Motor neuron (in vitro differentiated cells): ENCODE data around the gene CDH22. TPM values are rescaled to one million over a fixed set of nuclear protein-coding genes. Genes with fewer than 3 reads are reported as not detected.

ENCODE experiments used
- ATAC-seq, 8 experiments: fragments of 200-7000 bp; cut with Tn5 transposase; replicated peaks in 6 of 8; 2 replicates each; pipeline ENCODE4 v1.8.0; 2021; ENCODE audit warnings: mild to moderate bottlenecking in 8 of 8, moderate library complexity in 8 of 8
- H3K27ac ChIP-seq, 2 donors: fragments of 250-450 bp; sonication (Bioruptor Pico); 2 replicates each; pipeline ENCODE4 v1.9.0; 2021; ENCODE audit warnings: antibody characterized with exemption in 2 of 2, mild to moderate bottlenecking in 2 of 2, moderate library complexity in 1 of 2
- H3K4me1 ChIP-seq, 2 donors: fragments of 250-450 bp; sonication (Bioruptor Pico); replicated peaks in 1 of 2; 2 replicates each; pipeline ENCODE4 v1.6.1; 2021; ENCODE audit warnings: antibody characterized with exemption in 2 of 2, mild to moderate bottlenecking in 2 of 2, moderate library complexity in 1 of 2
- H3K4me3 ChIP-seq, 5 donors: fragments of 250-450 bp; sonication (Bioruptor Pico); 2 replicates each; pipeline ENCODE4 v1.9.0; 2021; ENCODE audit warnings: antibody characterized with exemption in 5 of 5, mild to moderate bottlenecking in 5 of 5, moderate library complexity in 4 of 5
- WGBS, 10 experiments: fragments of 450-650 bp; shearing (Covaris generic); methylation state at CpG; one replicate each; pipeline ENCODE4 v1.0.0; 2022; 5-methylcytosine and 5-hydroxymethylcytosine counted together
- in situ Hi-C, 9 experiments: fragments of 400-800 bp; cut with MboI; loops; one replicate each; pipeline ENCODE4 v1.15.0; 2021; ENCODE audit warnings: low sequenced_read_pairs in 9 of 9, low pct_unique_long_range_greater_than_20kb in 2 of 9; ENCODE audit not compliant: unreplicated experiment in 9 of 9
- total RNA-seq, 8 experiments: library from RNA; unstranded; fragments of 300-600 nt; gene quantifications; 2 replicates each; pipeline versions ENCODE4 v1.2.3 to v1.2.4, GENCODE V29; 2022

The CDH22 gene, protein sequence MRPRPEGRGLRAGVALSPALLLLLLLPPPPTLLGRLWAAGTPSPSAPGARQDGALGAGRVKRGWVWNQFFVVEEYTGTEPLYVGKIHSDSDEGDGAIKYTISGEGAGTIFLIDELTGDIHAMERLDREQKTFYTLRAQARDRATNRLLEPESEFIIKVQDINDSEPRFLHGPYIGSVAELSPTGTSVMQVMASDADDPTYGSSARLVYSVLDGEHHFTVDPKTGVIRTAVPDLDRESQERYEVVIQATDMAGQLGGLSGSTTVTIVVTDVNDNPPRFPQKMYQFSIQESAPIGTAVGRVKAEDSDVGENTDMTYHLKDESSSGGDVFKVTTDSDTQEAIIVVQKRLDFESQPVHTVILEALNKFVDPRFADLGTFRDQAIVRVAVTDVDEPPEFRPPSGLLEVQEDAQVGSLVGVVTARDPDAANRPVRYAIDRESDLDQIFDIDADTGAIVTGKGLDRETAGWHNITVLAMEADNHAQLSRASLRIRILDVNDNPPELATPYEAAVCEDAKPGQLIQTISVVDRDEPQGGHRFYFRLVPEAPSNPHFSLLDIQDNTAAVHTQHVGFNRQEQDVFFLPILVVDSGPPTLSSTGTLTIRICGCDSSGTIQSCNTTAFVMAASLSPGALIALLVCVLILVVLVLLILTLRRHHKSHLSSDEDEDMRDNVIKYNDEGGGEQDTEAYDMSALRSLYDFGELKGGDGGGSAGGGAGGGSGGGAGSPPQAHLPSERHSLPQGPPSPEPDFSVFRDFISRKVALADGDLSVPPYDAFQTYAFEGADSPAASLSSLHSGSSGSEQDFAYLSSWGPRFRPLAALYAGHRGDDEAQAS
- total RNA-seq, result 1 to 10 TPM in 5 of 8 experiments, under 1 TPM in 3; 0.36 to 4.4 (median 2.3) TPM

DNA sequence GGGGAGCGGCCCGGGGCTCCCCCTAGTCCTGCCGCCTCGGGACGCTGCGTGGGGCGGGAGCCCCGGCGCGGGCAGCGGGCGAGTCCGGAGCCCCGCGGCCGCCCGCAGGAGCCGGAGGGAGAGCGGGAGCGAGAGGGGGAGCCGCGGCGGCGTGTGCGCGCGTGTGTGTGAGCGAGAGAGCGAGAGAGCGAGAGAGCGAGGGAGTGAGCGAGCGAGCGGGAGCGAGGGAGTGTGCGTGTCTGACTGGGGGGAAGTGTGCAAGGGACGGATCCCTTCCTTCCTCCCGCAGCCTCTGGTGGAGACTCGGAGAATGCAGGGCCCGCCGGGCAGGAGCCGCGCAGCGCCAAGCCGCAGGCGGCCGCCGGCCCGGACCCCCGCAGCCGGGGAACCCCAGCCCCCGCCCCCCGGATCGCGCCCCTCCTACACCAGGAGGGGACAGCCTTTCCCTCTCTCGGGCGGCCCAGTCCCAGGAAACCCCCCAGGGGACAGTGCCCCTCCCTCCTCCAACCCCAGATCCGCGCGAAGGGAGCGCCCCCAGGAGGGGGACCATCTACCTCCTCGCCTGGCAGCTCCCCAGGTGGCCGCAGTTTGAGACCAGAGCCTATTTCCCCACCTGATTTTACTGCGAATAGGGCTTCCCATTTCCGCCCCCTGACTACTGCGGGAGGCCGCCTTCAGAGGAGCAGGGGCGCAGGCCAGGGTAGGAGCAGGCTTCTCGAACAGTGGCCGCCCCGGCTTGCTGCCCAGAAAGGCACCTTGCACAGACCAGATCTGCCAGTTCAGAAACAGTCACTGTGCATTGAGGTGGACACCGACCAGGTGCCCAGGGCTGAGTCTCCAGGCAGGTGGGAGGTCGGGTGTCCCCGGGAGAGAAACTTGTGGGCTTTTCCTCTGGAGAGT is at the start of gene CDH22:
Gene CDH22 (minus strand): TSS at position 241 of the 900 bp plus-strand sequence. CDS start 57,204 bp downstream, outside the sequence.
- H3K4me3 ChIP-seq, result peak within 1 kb of the TSS; percentile 49 to 68 (median 54)
- WGBS, 10 experiments, result 0 to 4% (median 1%) methylated on average over 1 to 27 of the region's 74 CpGs; no CpG with 5 or more reads in 6 of the 10 experiments
- in situ Hi-C loops, result loop anchor here in 4 of 9 experiments (25.0 kb wide), 1 partner anchor 171 kb away; no protein-coding TSS in a partner anchor
- H3K4me1 ChIP-seq, result peaks cover 11 to 13% of the 10 kb centered on the region in 2 donors
- H3K27ac ChIP-seq, result peak within 1 kb of the TSS; percentile 9 to 16
- peak; percentile 79 to 89 (median 85) for ATAC-seq

DNA sequence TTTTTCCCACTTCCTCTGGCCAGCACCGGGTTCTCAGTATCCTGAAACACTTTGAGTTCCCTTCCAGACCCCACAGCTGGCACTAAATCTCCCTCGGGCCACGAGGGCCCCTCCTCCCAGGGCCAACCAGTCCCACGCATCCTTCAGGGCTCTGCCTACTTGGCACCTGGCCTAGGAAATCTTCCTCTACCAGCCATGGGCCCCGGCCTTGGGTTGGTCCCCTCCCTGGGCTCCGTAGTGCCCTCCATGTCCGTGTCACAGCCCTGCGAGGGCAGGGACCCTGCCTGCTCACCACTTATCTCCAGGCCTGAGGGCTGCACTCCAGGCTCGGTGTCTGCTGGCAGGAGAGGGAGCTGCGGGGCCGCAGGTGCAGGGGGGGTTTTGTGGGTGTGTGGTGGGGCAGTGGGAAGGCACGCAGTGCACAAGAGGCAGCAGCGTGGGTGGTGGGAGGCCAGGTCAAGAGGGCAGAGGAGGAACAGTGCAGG is 48.8 kb upstream of the CDH22 start:
- WGBS, 10 experiments, result 9 to 20% (median 20%) methylated on average over 1 to 6 of the region's 13 CpGs; no CpG with 5 or more reads in 7 of the 10 experiments
- Histone ChIP-seq H3K4me3 (no peak overlapping the region), H3K27ac (no peak overlapping the region), H3K4me1 (no peaks in the 10 kb centered on the region)
- in situ Hi-C loops, result no loop called here
- peak in 7 of 8 experiments; percentile 8 to 41 (median 25) for ATAC-seq

DNA sequence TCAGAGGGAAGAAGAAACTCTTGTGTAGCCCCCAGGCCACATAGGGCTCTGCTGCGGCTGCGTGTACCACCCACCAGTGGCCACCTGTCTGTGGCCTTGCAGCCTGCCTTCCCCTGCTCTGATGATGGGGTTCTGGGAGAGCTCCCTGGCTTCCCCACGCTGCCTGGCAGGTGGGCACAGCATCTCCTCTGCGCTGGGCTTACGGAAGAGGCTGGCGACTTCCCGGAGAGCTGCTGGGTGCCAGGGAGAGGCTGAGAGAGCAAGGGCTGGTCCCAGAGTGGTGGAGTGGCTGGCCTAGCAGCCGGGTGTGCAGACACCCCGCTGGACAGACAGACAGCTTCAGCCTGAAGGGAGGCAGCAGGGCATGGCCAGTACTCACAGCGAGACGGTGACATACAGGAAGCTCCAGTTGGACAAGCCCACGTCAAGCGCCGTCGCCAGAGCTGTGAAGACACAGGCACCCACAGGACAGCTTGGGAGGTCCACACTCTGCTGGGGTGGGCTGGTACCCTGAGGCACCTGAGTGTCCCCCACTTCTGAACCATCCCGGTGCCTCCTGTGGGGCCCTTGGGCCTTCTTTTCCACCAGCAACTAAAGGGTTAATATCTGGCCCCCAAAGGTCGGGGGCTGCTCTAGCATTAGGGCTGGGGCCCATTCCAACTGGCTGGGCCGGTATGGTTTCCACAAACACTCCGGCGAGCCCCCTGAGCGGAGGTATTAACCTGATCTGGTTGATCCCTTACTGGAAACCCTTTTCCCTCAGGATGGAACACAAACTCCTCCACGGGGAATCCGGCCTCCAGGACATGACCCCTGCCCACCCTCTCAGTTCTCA is 48.1 kb upstream of the CDH22 start:
- Histone ChIP-seq H3K4me1 (peaks cover 6% of the 10 kb centered on the region in 2 donors), H3K4me3 (no peak overlapping the region), H3K27ac (no peak overlapping the region)
- WGBS, 10 experiments, result 0 to 95% (median 85%) methylated on average over 1 to 5 of the region's 23 CpGs; no CpG with 5 or more reads in 3 of the 10 experiments
- in situ Hi-C loops, result no loop called here
- ATAC-seq, result peak in 2 of 8 experiments; percentile 2 to 3

DNA sequence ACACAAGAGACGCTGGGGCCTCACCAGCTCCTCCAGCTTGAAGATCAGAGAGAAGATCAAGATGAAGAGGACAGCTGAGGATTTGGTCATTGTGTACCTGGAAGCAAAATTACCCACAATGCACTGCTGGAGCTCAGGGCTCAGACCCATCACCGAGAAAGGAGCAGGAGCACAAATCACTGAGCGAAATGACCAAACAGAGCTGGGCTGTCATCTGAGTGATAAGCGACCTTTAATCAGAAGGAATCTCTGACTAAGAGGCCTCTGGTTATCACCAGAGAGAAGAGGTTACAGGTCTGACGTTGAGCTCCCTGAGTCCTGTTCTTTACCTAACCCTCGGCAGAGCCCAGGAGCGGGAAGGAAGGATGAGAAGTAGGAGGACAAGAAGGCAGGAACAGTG is 47.5 kb upstream of the CDH22 start:
- in situ Hi-C loops, result no loop called here
- peaks cover 12% of the 10 kb centered on the region in 2 donors for H3K4me1 ChIP-seq
- no peak overlapping the region for H3K27ac ChIP-seq
- no peak overlapping the region for H3K4me3 ChIP-seq
- ATAC-seq, result peak in 4 of 8 experiments; percentile 11 to 31 (median 22)
- WGBS, 10 experiments, result 67 to 95% (median 82%) methylated on average over 1 to 7 of the region's 7 CpGs; no CpG with 5 or more reads in 3 of the 10 experiments

DNA sequence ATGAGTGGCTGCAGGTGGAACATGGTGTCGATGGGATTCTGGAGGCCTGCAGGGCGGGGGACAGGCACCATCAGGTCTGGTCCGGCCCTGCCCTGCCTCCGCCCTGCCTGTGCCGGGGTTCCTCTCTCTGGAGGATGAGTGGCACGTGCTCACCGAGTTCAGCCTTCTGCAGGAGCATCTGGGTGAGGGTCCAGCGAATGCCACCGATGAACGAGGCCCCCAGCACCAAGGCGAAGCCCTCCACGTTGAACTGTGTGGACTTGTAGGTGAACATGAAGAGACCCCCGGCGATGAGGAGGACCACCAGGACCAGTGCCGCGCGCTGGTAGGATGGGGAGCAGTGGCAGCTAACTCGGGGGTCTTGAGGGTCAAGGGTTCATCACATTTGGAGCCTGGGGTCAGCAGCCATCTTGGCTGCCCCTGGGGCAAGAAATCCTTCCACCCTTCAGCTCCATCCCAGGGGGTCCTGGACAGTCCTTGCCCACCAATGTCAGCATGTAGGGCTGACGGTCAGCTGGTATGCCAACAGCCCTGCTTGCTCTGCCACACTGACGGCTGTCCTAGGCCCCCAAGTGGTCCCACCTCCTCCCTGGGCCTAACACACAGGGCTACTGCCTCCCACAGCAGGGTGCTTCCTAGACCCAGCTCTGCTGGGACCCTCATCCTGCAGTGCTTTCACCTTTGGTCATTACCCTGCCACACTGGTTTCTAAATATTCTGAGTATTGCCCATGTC is 46.8 kb upstream of the CDH22 start:
- ATAC-seq, result no peak
- H3K4me3 ChIP-seq, result no peak overlapping the region
- in situ Hi-C loops, result no loop called here
- H3K4me1 ChIP-seq, result peaks cover 19% of the 10 kb centered on the region in 2 donors
- 76 to 100% (median 89%) methylated on average over 1 to 9 of the region's 20 CpGs; no CpG with 5 or more reads in 3 of the 10 experiments for WGBS, 10 experiments
- no peak overlapping the region for H3K27ac ChIP-seq

DNA sequence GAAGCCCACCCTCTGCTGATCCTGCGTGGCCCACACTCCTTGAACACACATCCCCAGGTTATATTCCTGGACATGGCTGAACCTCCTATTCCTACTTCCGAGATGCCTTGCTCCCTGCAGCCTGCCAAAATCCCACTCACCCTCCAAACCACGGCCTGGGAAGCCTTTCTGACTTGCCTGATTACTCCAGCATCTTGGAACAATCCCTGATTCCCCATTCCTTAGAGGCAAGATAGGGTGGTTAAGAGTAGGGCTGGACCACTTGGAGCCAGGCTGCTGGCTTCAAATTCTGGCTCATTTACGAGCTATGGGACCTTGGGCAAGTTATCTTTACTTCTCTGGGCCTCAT is 45.9 kb upstream of the CDH22 start:
- no peak for ATAC-seq
- Histone ChIP-seq H3K4me1 (peaks cover 28% of the 10 kb centered on the region in 2 donors), H3K4me3 (no peak overlapping the region), H3K27ac (no peak overlapping the region)
- in situ Hi-C loops, result no loop called here
- 94 to 100% (median 100%) methylated on average over 1 to 3 of the region's 4 CpGs; no CpG with 5 or more reads in 5 of the 10 experiments for WGBS, 10 experiments

DNA sequence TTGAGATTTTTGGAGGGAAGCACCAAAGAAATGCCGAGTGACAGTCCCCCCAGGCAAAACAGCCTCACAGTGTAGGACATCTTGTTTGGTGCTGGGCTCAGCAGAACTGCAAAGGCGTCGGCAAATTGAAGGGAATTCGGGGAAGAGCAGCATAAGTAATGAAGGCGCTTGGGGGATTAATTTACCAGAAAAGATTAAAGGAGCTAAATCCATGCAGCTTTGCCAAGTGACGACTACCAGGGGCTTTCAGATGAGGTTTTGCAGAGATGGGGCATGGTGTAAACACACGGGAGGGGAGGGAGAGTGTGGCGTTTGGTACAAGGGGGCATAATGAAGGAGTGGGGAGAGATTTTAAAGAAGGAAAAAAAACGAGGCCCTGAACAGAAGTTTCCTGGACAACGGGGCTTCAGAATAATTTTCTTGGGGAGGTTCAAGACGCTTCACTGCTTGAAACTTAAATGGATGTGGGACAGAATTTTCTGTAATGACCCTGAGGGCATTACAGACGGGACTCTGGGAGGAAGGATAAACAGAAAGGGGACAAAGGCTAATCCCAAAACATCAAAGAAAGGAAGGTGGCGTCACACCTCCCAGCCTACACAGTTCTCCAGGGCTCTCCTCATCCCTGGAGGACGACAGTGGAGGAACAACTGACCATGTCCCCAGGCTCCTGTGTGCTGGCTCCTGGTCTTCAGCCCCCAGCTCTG is 45.4 kb upstream of the CDH22 start:
- peaks cover 33 to 34% of the 10 kb centered on the region in 2 donors for H3K4me1 ChIP-seq
- no peak overlapping the region for H3K27ac ChIP-seq
- peak in 1 of 8 experiments; percentile 4 for ATAC-seq
- H3K4me3 ChIP-seq, result no peak overlapping the region
- in situ Hi-C loops, result no loop called here
- WGBS, 10 experiments, result 52 to 100% (median 85%) methylated on average over 1 to 12 of the region's 14 CpGs

DNA sequence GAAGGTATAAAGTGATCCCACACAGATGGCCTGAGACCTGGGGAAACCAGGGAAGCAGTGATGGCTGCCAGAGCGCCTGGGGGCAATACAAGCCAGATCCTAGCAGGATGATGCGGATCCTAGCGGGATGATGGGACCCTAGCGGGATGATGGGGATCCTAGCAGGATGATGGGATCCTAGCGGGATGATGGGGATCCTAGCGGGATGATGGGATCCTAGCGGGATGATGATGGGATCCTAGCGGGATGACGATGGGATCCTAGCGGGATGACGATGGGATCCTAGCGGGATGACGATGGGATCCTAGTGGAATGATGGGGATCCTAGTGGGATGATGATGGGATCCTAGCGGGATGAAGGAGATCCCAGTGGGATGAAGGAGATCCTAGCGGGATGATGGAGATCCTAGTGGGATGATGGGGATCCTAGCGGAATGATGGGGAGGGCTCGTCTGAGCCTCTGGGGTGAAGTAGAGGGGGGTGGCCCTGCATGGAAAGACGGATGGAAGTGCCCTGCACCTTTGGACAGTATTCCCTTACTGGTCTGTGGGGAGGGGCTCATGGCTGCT is 44.2 kb upstream of the CDH22 start:
- in situ Hi-C loops, result no loop called here
- WGBS, 10 experiments, result 75 to 100% (median 94%) methylated on average over 2 to 8 of the region's 18 CpGs; no CpG with 5 or more reads in 2 of the 10 experiments
- no peak for ATAC-seq
- peaks cover 45 to 46% of the 10 kb centered on the region in 2 donors for H3K4me1 ChIP-seq
- H3K4me3 ChIP-seq, result no peak overlapping the region
- no peak overlapping the region for H3K27ac ChIP-seq

DNA sequence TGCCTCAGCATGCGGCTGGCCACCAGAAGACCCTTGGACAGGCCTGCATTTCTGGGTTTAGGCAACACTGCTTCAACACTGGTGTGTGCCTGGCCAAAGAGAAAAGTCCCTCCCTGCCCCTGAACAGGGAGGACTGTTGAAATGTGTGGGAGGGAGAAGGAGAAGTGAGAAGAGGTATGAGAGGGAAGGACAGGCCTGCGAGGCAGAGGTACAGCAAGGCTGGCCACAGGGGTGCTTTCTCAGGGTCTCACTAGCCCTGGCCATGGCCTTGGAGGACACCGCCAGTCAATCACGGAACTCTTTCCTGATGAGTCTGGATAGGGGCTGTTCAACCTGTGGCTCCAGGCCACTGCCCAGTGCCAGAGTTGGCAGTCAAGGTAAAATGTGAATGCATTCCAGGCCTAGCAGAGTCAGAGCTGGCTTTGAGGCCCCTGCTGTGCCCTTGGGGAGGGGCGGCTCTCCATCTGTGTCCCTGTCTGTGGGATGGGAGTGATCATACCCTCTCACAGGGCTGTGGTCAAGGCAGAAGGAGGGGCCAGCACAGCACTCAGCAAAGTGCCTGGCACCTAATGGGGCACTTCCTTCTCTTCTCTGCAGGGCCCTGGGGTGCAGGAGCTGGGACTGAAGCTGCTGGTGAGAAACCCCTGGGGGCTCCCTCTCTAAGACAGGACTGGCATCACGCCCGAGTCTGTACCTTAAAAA is 43.2 kb upstream of the CDH22 start:
- Histone ChIP-seq H3K4me3 (no peak overlapping the region), H3K27ac (peak overlapping the region; percentile 91 to 97), H3K4me1 (peaks cover 52 to 55% of the 10 kb centered on the region in 2 donors)
- WGBS, 10 experiments, result 38 to 100% (median 83%) methylated on average over 1 to 3 of the region's 7 CpGs; no CpG with 5 or more reads in 4 of the 10 experiments
- in situ Hi-C loops, result no loop called here
- no peak for ATAC-seq

DNA sequence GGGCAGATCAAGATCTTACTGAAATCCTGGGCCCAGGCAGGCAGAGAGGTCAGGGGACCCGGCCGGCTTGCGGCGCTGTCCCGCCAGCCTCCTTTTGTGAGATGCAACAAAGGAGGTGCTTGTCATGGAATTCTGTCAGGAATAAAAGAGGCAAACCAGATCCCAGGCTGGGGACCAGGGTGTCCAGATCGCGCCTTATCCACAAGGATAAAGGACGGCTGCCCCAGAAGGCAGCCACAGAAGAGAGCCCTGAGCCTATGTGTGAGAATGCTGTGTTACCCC is 42.6 kb upstream of the CDH22 start:
- 46% methylated on average over 3 of the region's 8 CpGs; no CpG with 5 or more reads in 9 of the 10 experiments for WGBS, 10 experiments

More for the DNA sequence above, 42.6 kb upstream of the CDH22 start:
- H3K27ac ChIP-seq, result peak overlapping the region; percentile 91 to 97
- peak in 5 of 8 experiments; percentile 2 to 12 (median 7) for ATAC-seq
- no peak overlapping the region for H3K4me3 ChIP-seq
- in situ Hi-C loops, result no loop called here
- H3K4me1 ChIP-seq, result peaks cover 52 to 55% of the 10 kb centered on the region in 2 donors
